ENCODE results near the gene DGKG. TPM values are rescaled to one million over a fixed set of nuclear protein-coding genes. Genes with fewer than 3 reads are reported as not detected.

Gene DGKG
- total and polyA plus RNA-seq, 2 of the 8 experiments (the other 6 are each of a cell fraction or from before 2014, with no cell fraction given) = 0.30 to 0.48 TPM

- TF ChIP-seq CHD7 (IDR thresholded peaks at IDR 0.05; ENCODE audit: insufficient replicate concordance, low read length) = no peak
- no peak for TF ChIP-seq HDAC2 (IDR thresholded peaks at IDR 0.05; ENCODE audit: borderline replicate concordance in 1 of 2, low read depth in 2 of 2, low read length in 2 of 2)
- TF ChIP-seq CREB1 (IDR thresholded peaks at IDR 0.05) = no peak
- no peak for TF ChIP-seq ATF2 (IDR thresholded peaks at IDR 0.05; ENCODE audit: low read length)
- no peak for TF ChIP-seq CTBP2 (IDR thresholded peaks at IDR 0.05; ENCODE audit: borderline replicate concordance, insufficient read depth, insufficient read length, low read length)
Measured at GRCh38 chr3:186210852-186211500, 151.1 kb downstream of the DGKG start (continued).
